CD8-positive, alpha-beta memory T cell (primary cell): ENCODE measurements around the gene TMEM107. TPM values are rescaled to one million over a fixed set of nuclear protein-coding genes. Genes with fewer than 3 reads are reported as not detected.
A peak's percentile ranks its signal among the peaks of the same experiment; 100 is the strongest.
"Not testable (repeated sequence)": the region's sequence is repeated elsewhere in the genome, so short reads cannot be mapped to it uniquely, and the experiment has no call there.

Experiments used
- CTCF ChIA-PET: fragments of 350-600 bp; sonication (Branson Sonifier 250); formaldehyde crosslinking; loops from one replicate; lab custom pipeline; 2021; ENCODE audit warnings: antibody characterized with exemption; lab: Charles Lee
- POLR2A ChIA-PET: fragments of 350-600 bp; sonication (Branson Sonifier 250); formaldehyde crosslinking; loops from one replicate; lab custom pipeline; 2021; ENCODE audit warnings: antibody characterized with exemption; lab: Charles Lee
- DNase-seq, 5 donors: peaks; one replicate each; pipeline versions ENCODE4 v3.0.0 to v3.0.0-alpha.2; 2020 to 2022; ENCODE audit warnings: mixed read lengths in 1 of 5
- H3K27ac ChIP-seq: one replicate; pipeline ENCODE4 v1.7.0; 2013; ENCODE audit warnings: low read depth, mild to moderate bottlenecking, low read length, moderate library complexity
- H3K27me3 ChIP-seq: 2 replicates; pipeline ENCODE4 v1.7.0; 2013; ENCODE audit warnings: low read length, mild to moderate bottlenecking; ENCODE audit not compliant: insufficient read depth, poor library complexity, severe bottlenecking
- H3K36me3 ChIP-seq: 2 replicates; pipeline ENCODE4 v1.7.0; 2013; ENCODE audit warnings: mild to moderate bottlenecking, low read length, moderate library complexity; ENCODE audit not compliant: insufficient read depth
- H3K4me1 ChIP-seq: 2 replicates; pipeline ENCODE4 v1.7.0; 2013; ENCODE audit warnings: mild to moderate bottlenecking, low read length, moderate library complexity; ENCODE audit not compliant: insufficient read depth
- H3K4me3 ChIP-seq: 2 replicates; pipeline ENCODE4 v1.7.0; 2013; ENCODE audit warnings: mild to moderate bottlenecking, low read length
- H3K9me3 ChIP-seq: 2 replicates; pipeline ENCODE4 v1.7.0; 2013; ENCODE audit warnings: mild to moderate bottlenecking, low read length
- H3K27ac Mint-ChIP-seq, 8 donors: one replicate each; pipeline ENCODE4 v1.8.0; 2020 to 2021; ENCODE audit warnings: mixed read lengths in 8 of 8, mild to moderate bottlenecking in 6 of 8, inconsistent platforms in 3 of 8, moderate library complexity in 3 of 8
- H3K27me3 Mint-ChIP-seq, 2 donors: one replicate each; pipeline ENCODE4 v1.8.0; 2020 to 2021; ENCODE audit warnings: mixed read lengths in 2 of 2, mild to moderate bottlenecking in 1 of 2, moderate library complexity in 1 of 2
- H3K36me3 Mint-ChIP-seq, 3 donors: one replicate each; pipeline ENCODE4 v1.8.0; 2020 to 2021; ENCODE audit warnings: mixed read lengths in 3 of 3, inconsistent platforms in 1 of 3, mild to moderate bottlenecking in 1 of 3
- H3K4me1 Mint-ChIP-seq, 3 donors: one replicate each; pipeline ENCODE4 v1.8.0; 2020 to 2021; ENCODE audit warnings: mixed read lengths in 3 of 3, inconsistent platforms in 1 of 3, mild to moderate bottlenecking in 1 of 3
- H3K4me3 Mint-ChIP-seq, 7 donors: one replicate each; pipeline ENCODE4 v1.8.0; 2020 to 2021; ENCODE audit warnings: mixed read lengths in 7 of 7, mild to moderate bottlenecking in 6 of 7, moderate library complexity in 4 of 7, inconsistent platforms in 2 of 7
- H3K9me3 Mint-ChIP-seq, 5 donors: one replicate each; pipeline ENCODE4 v1.8.0; 2020 to 2022; ENCODE audit warnings: mixed read lengths in 5 of 5, mild to moderate bottlenecking in 3 of 5, moderate library complexity in 2 of 5, inconsistent platforms in 1 of 5
- polyA plus RNA-seq: library from polyadenylated mRNA; unstranded; fragments of 300-500 nt; fragmentation: Illumina TruSeq; gene quantifications from one replicate; pipeline ENCODE4 v1.2.3, GENCODE V29; 2021
- total RNA-seq, 2 experiments: library from RNA; stranded (reverse); gene quantifications; one replicate each; pipeline ENCODE4 v1.2.3, GENCODE V29; 2021

TMEM107 gene
- total and polyA plus RNA-seq, 3 experiments from 2014 or later, result 21.3 to 50.7 (median 22.4) TPM

DNA sequence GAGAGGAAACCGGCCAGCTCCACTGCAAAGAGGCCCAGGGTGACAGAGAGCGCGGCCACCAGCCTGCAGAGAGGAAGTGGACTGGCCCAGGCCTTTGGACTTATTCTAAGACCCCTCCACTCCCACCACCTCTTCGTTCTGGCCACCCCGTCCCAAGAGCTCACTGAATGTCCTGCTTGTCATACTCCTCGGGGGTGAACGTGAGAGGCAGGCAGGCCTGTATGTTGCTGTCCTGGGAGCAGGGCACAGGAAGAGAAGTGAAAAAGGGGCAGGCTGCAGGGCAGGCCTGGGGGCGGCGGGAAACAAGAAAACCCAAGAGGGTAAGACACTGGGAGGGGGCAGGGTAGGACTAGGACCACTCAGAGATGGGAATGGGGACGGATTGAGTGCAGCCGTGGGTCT is 384 bp downstream of the TMEM107 start:
- no peaks in the 10 kb centered on the region for H3K9me3 ChIP-seq
- peaks cover 44% of the 10 kb centered on the region for H3K4me1 ChIP-seq
- Mint-ChIP-seq H3K36me3 (peaks cover 0 to 7% (median 0%) of the 10 kb centered on the region in 3 donors), H3K4me3 (peak overlapping the region; percentile 89 to 96 (median 93)), H3K9me3 (no peaks in the 10 kb centered on the region), H3K27ac (peak overlapping the region; percentile 92 to 100 (median 96)), H3K27me3 (peaks cover 0 to 3% of the 10 kb centered on the region in 2 donors), H3K4me1 (peaks cover 38 to 52% (median 51%) of the 10 kb centered on the region in 3 donors)
- H3K27ac ChIP-seq, result peak overlapping the region; percentile 81
- H3K36me3 ChIP-seq, result no peaks in the 10 kb centered on the region
- CTCF ChIA-PET, result interaction anchor here (0.7 to 1.7 kb wide), 4 partner anchors 10 to 17 kb away, joined by 3 to 8 read pairs (median 4); no protein-coding TSS in a partner anchor
- DNase-seq, result no peak
- POLR2A ChIA-PET, result interaction anchor here (0.6 to 1.7 kb wide), 4 partner anchors 12 to 25 kb away, joined by 3 to 8 read pairs (median 3); partner anchors contain the start of gene BORCS6
- H3K27me3 ChIP-seq, result no peaks in the 10 kb centered on the region
- peak overlapping the region; percentile 76 for H3K4me3 ChIP-seq

GRCh38 chr17:8173871-8174322 is 2.3 kb downstream of the TMEM107 start:
- no peaks in the 10 kb centered on the region for H3K36me3 ChIP-seq
- no peaks in the 10 kb centered on the region for H3K27me3 ChIP-seq
- Mint-ChIP-seq H3K27me3 (peaks cover 0 to 5% of the 10 kb centered on the region in 2 donors), H3K4me3 (peak overlapping the region; percentile 86 to 95 (median 90)), H3K4me1 (peaks cover 37 to 52% (median 51%) of the 10 kb centered on the region in 3 donors), H3K27ac (peak overlapping the region; percentile 99 to 100 (median 100)), H3K9me3 (no peaks in the 10 kb centered on the region), H3K36me3 (peaks cover 0 to 7% (median 0%) of the 10 kb centered on the region in 3 donors)
- DNase-seq, result no peak
- POLR2A ChIA-PET, result interaction anchor here (0.9 to 1.7 kb wide), 14 partner anchors 10 to 486 kb away, joined by 3 to 46 read pairs (median 9); partner anchors contain the start of genes AURKB, BORCS6, CTC1 and PER1
- CTCF ChIA-PET, result interaction anchor here (1.0 to 3.7 kb wide), 11 partner anchors 10 to 64 kb away, joined by 3 to 19 read pairs (median 6); partner anchors contain the start of gene BORCS6
- peaks cover 44% of the 10 kb centered on the region for H3K4me1 ChIP-seq
- no peaks in the 10 kb centered on the region for H3K9me3 ChIP-seq
- peak overlapping the region; percentile 57 for H3K4me3 ChIP-seq
- peak overlapping the region; percentile 98 for H3K27ac ChIP-seq

DNA sequence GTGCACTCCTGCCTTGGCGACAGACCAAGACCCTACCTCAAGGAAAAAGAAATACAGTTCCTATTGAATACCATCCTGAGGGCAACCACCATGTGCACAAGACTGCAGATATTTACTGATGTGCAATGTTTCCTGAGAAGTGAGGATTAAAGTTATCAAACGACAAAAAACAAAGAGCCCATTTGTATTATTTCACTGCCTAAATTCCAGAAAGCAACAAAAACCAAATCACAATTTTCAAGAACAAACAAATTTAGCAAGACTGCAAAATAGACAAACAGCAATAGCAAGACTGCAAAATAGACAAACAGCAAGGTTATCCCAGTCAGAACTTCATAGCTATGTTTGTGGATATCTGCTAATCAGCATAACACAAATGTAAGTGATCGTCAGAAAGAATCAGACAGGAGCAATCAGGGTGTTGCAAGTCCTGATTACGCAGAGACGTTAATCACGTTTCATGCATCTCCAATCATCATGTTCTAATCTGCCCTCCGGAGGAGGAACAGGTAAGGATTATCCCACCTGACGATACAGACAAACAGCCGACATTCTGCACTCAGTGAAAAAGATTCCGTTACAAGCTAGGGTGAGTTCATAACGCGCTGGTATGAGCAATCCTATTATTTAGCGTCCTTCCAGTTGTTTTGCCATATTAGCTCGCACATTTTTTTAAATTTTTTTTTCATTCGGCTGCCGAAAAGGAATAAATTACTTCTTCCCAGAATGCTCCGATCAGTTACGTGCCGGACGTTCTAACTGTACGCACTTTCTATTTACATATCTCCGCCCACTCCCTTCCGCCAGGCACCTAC is 2.9 kb downstream of the TMEM107 start:
- DNase-seq, result peak; percentile 60 to 92 (median 89)
- Histone ChIP-seq H3K36me3 (no peaks in the 10 kb centered on the region), H3K9me3 (no peaks in the 10 kb centered on the region), H3K27ac (peak overlapping the region; percentile 98), H3K4me1 (peaks cover 44% of the 10 kb centered on the region), H3K27me3 (no peaks in the 10 kb centered on the region), H3K4me3 (peak overlapping the region; percentile 57)
- peak overlapping the region; percentile 99 to 100 (median 100) for H3K27ac Mint-ChIP-seq
- H3K4me1 Mint-ChIP-seq, result peaks cover 37 to 55% (median 51%) of the 10 kb centered on the region in 3 donors
- peaks cover 0 to 7% (median 0%) of the 10 kb centered on the region in 3 donors for H3K36me3 Mint-ChIP-seq
- H3K27me3 Mint-ChIP-seq, result peaks cover 0 to 5% of the 10 kb centered on the region in 2 donors
- H3K4me3 Mint-ChIP-seq, result peak overlapping the region; percentile 86 to 95 (median 90)
- H3K9me3 Mint-ChIP-seq, result no peaks in the 10 kb centered on the region
- ChIA-PET POLR2A (interaction anchor here (0.5 to 1.7 kb wide), 18 partner anchors 10 to 486 kb away, joined by 3 to 46 read pairs (median 7); partner anchors contain the start of genes AURKB, BORCS6, CTC1 and PER1), CTCF (interaction anchor here (1.0 to 3.7 kb wide), 11 partner anchors 9 to 63 kb away, joined by 3 to 19 read pairs (median 6); partner anchors contain the start of gene BORCS6)

DNA sequence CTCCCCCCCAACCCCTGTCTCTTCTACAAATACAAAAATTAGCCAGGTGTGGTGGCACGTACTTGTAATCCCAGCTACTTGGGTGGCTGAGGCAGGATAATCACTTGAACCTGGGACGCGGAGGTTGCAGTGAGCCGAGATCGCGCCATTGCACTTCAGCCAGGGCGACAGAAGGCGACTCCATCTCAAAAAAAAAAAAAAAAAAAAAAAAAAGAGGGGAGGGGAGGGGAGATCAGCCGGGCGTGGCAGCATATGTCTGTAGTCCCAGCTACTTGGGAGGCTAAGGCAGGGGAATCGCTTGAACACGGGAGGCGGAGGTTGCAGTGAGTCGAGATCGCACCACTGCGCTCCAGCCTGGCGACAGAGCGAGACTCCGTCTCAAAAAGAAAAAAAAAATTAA is 6.0 kb downstream of the TMEM107 start:
- H3K4me1 ChIP-seq, result peaks cover 27% of the 10 kb centered on the region
- ChIA-PET POLR2A (interaction anchor here (0.6 to 1.5 kb wide), 2 partner anchors 31 to 77 kb away, joined by 3 to 5 read pairs; no protein-coding TSS in a partner anchor), CTCF (interaction anchor here (1.0 to 1.3 kb wide), 3 partner anchors 10 to 32 kb away, joined by 3 read pairs; no protein-coding TSS in a partner anchor)

DNA sequence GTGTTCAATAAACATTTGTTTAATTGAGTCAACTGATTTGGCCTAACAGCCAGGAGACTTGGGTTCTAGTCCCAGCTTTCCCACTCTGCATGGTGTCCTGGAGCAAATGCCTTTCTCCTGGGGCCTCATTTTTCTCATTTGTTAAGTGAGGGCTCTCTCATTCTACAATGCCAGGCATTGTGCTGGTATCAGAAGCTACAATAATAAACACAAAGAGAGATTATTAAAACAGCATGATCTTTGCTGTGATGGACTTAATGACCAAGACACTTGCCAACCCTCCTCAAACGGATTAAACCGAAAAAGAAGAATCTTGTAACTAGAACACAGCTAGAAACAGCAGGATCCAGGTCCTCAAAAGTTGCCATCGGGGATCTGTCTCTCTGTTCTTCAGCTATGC is 8.7 kb downstream of the TMEM107 start:
- no peak overlapping the region for H3K27ac Mint-ChIP-seq
- H3K36me3 Mint-ChIP-seq, result no peaks in the 10 kb centered on the region
- ChIA-PET POLR2A (interaction anchor here (1.1 kb wide), 1 partner anchor 11 kb away, joined by 4 read pairs; no protein-coding TSS in a partner anchor), CTCF (interaction anchor here (0.7 to 1.8 kb wide), 5 partner anchors 9 to 74 kb away, joined by 3 to 8 read pairs (median 3); no protein-coding TSS in a partner anchor)
- H3K4me1 Mint-ChIP-seq, result peaks cover 27 to 35% (median 28%) of the 10 kb centered on the region in 3 donors
- no peak overlapping the region for H3K27ac ChIP-seq
- H3K27me3 Mint-ChIP-seq, result peaks cover 0 to 4% of the 10 kb centered on the region in 2 donors
- peaks cover 26% of the 10 kb centered on the region for H3K4me1 ChIP-seq
- no peaks in the 10 kb centered on the region for H3K9me3 ChIP-seq
- H3K4me3 Mint-ChIP-seq, result no peak overlapping the region
- DNase-seq, result no peak
- no peak overlapping the region for H3K4me3 ChIP-seq
- no peaks in the 10 kb centered on the region for H3K9me3 Mint-ChIP-seq
- no peaks in the 10 kb centered on the region for H3K36me3 ChIP-seq
- H3K27me3 ChIP-seq, result no peaks in the 10 kb centered on the region

More for the DNA sequence above, 6.0 kb downstream of the TMEM107 start:
- DNase-seq, H3K4me3 Mint-ChIP-seq, H3K27ac Mint-ChIP-seq, H3K27me3 ChIP-seq, H3K36me3 ChIP-seq, H3K27ac ChIP-seq, H3K9me3 Mint-ChIP-seq, H3K4me3 ChIP-seq, H3K9me3 ChIP-seq, H3K36me3 Mint-ChIP-seq, H3K27me3 Mint-ChIP-seq: not testable (repeated sequence)
- peaks cover 26 to 39% (median 31%) of the 10 kb centered on the region in 3 donors for H3K4me1 Mint-ChIP-seq

DNA sequence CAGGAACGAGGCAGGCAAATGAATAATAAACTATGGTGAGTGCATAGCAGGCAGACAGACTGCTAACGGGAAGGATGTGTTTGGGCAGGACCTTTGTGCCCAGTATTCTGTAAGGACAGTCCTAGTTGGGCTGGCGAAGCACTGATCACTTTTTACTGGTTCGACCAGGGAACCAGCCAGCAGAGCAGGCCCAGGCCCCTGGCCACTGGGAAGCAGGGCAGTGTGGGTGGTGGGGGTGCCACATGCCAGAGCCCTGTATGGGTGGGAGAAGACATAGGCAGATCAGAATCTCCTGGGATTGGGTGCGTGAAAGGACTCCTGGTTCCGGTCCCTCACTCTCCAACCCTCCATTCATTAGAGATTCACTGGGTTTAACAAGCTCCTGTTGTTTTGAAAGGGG is 9.4 kb downstream of the TMEM107 start:
- DNase-seq, result no peak
- H3K36me3 Mint-ChIP-seq, result peaks cover 0 to 6% (median 0%) of the 10 kb centered on the region in 3 donors
- peaks cover 26 to 34% (median 27%) of the 10 kb centered on the region in 3 donors for H3K4me1 Mint-ChIP-seq
- no peak overlapping the region for H3K4me3 Mint-ChIP-seq
- Histone ChIP-seq H3K4me1 (peaks cover 25% of the 10 kb centered on the region), H3K27ac (no peak overlapping the region), H3K36me3 (peaks cover 7% of the 10 kb centered on the region), H3K9me3 (no peaks in the 10 kb centered on the region), H3K27me3 (no peaks in the 10 kb centered on the region), H3K4me3 (no peak overlapping the region)
- ChIA-PET CTCF (interaction anchor here (1.2 to 1.8 kb wide), 2 partner anchors 8 to 10 kb away, joined by 3 to 8 read pairs; no protein-coding TSS in a partner anchor), POLR2A (interaction anchor here (1.1 kb wide), 1 partner anchor 10 kb away, joined by 4 read pairs; no protein-coding TSS in a partner anchor)
- H3K9me3 Mint-ChIP-seq, result no peaks in the 10 kb centered on the region
- H3K27ac Mint-ChIP-seq, result peak overlapping the region in 1 of 8 donors; percentile 61
- H3K27me3 Mint-ChIP-seq, result peaks cover 0 to 4% of the 10 kb centered on the region in 2 donors

GRCh38 chr17:8164815-8165131 is 11.4 kb downstream of the TMEM107 start:
- Mint-ChIP-seq H3K27me3 (peaks cover 0 to 4% of the 10 kb centered on the region in 2 donors), H3K27ac (peak overlapping the region; percentile 94 to 100 (median 98)), H3K4me1 (peaks cover 45 to 54% (median 46%) of the 10 kb centered on the region in 3 donors), H3K9me3 (no peaks in the 10 kb centered on the region), H3K4me3 (peak overlapping the region; percentile 84 to 95 (median 88)), H3K36me3 (peaks cover 0 to 25% (median 8%) of the 10 kb centered on the region in 3 donors)
- ChIA-PET POLR2A (interaction anchor here (1.1 to 3.2 kb wide), 8 partner anchors 9 to 83 kb away, joined by 3 to 46 read pairs (median 6); partner anchors contain the start of genes CTC1 and PER1), CTCF (interaction anchor here (1.1 to 1.5 kb wide), 2 partner anchors 9 to 26 kb away, joined by 4 to 10 read pairs; no protein-coding TSS in a partner anchor)
- Histone ChIP-seq H3K4me1 (peaks cover 43% of the 10 kb centered on the region), H3K36me3 (peaks cover 21% of the 10 kb centered on the region), H3K4me3 (peak overlapping the region; percentile 49), H3K27ac (peak overlapping the region; percentile 80), H3K27me3 (no peaks in the 10 kb centered on the region), H3K9me3 (no peaks in the 10 kb centered on the region)
- peak in 1 of 5 donors; percentile 46 for DNase-seq
